Activated CD4-positive, CD25-positive, alpha-beta regulatory T cell treated with anti-CD3 and anti-CD28 coated beads, Interleukin-2, amount 50 U/mL, for 16 hours (primary cell): ENCODE results near the gene EPHB2.

ENCODE experiments used
- DNase-seq: peaks from one replicate; pipeline ENCODE4 v3.0.0-alpha.2; 2020; ENCODE audit warnings: low read depth, low spot score

Gene EPHB2

DNA sequence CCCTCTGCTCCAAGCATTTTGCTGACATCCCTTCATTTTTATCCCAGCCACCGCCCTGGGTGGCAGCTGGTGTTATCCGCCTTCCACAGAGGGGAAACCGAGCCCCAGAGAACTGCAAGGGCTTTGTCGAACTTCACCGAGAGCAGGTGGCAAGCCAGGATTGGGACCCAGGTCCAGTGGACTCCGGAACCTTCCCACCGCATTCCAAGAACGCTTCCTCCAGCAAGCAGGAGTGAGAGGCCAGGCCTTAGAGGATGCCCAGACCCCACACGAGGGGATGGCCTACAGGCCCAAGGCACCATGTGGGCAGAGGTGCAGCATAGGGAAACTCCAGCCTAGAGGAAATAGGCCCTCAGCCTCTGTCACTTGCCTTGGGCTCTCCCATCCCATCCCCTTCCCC lies 90.7 kb downstream of the EPHB2 start:
- DNase-seq = no peak

DNA sequence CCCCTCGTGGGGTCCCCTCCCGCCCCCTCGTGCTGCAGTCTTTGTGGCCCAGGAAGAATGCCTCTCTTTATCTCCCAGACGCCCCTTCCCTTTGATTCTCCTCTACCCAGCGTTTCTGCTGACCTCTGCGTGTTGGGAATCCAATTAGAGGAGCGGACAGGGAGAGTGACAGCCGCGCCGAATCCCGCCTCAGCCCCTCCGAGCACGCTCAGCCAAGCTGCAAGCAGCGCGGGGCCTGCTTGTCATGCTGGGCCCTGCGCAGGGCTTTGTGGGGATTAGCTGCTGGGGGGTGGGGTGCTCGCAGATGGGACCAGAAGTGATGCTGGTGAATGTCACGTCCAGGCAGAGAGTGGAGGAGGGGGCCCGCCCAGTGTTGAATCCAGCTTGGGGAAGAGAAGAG lies 91.1 kb downstream of the EPHB2 start:
- no peak for DNase-seq

DNA sequence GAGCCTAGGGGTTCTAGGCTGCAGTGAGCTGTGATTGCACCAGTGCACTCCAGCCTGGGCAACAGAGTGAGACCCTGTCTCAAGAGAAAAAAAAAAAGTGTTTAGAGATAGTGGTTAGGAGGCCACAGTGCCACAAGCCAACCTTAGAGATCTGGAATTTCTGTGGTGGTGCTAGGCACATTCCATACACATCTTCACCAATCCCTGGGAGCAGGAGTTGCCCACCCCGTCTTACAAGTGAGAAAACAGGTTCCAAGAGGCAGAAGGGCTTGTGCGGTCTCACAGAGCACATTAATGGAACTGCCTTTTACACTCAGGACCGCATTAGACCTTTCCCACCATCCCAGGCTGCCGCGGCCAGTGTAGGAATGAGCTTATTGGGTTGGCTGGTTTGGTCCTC lies 93.2 kb downstream of the EPHB2 start:
- no peak for DNase-seq

DNA sequence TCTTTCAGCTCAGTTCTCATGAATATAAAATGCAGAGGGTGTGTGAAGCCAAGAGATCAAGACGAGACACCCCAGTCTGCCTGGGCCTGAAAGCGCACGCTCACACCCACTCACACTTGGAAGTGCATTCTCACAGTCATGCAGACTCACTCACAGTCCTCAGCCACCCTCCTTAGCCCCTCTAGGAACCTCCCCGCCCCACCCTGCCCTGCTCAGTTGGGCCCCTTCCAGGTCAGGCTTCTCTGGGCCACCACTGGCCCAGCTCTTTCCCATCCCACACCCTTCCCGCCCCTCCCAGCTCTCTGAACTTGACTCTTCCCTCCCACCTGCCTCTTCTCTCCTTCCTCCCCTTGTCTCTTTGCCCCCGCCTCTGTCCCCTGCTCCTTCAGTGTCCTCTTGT lies 93.8 kb downstream of the EPHB2 start:
- DNase-seq = no peak

DNA sequence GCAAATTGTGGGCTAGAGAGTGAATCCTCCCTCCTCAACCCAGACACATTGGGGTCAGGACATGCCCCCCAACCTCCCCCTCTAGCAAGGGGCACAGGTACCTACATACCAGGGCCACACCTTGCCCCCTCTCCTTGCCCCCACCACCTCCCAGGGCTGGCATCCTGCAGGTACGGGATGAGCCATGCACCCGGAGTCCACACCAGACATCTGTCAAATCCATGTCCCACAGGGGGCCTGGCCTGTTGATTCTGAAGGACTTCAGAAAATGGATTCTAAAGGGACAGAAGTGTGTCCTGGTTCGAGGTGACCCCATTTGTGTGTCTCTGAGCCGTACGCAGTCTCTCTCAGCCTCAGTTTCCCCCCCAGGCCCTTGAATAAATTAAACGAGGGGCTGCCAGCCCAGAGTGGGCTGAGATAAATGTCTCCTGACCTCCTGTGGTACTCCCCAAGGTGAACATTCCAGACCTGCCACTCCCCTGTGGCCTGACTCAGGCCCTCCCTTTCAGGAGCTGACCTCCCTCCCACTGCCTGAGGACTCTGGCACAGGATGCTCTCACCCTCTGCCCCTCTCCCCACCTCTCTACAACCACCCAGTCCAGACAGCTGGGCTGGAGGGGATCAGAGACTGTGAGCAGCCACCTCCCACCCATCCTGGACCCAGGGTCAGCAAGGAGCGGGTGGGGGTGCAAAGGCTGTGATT lies 94.5 kb downstream of the EPHB2 start:
- no peak for DNase-seq

DNA sequence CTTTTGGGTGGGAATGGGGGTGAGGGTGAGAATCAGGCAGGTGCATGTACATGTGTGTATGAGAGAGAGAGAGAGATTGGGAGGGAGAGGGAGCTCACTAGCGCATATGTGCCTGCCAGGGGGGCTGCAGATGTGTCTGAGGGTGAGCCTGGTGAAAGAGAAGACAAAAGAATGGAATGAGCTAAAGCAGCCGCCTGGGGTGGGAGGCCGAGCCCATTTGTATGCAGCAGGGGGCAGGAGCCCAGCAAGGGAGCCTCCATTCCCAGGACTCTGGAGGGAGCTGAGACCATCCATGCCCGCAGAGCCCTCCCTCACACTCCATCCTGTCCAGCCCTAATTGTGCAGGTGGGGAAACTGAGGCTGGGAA lies 95.0 kb downstream of the EPHB2 start:
- no peak for DNase-seq

DNA sequence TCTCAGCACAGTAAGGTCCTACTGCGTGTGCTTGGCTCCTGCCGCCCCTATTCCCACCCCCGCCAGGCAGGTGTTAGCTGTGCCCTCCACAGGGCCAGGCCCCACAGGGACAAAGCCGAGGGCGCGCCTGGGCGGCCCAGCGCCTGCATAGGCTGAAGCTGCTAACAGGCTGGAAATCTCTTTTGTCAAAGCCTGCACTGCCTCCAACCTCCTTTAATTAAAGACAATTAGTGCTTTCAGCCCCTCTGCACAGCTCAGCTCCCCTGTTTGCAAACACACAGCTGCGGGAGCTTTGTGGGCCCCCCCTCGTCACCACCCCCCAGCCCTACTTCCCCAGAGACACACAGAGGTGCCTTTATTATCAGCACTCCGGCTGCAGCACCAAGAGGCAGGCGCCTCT lies 95.9 kb downstream of the EPHB2 start:
- DNase-seq = no peak

DNA sequence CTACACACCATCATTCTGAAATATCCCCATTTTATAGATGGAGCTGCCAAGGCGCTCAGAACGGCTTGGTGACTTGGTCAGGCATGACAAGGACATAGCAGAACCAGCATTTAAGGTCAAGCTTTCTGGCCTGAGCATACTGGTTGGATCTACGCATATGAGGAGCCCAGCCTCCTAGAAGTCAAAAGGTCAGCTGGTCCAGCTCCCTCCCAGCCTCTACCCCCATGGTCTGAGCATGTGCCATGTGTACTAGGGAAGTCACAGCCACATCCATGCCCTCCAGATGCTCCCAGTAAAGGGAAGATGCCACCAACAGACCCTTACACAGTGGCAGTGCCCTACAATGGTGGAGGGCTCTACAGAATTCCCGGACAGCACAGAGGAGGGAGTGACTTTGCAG lies 96.7 kb downstream of the EPHB2 start:
- no peak for DNase-seq

DNA sequence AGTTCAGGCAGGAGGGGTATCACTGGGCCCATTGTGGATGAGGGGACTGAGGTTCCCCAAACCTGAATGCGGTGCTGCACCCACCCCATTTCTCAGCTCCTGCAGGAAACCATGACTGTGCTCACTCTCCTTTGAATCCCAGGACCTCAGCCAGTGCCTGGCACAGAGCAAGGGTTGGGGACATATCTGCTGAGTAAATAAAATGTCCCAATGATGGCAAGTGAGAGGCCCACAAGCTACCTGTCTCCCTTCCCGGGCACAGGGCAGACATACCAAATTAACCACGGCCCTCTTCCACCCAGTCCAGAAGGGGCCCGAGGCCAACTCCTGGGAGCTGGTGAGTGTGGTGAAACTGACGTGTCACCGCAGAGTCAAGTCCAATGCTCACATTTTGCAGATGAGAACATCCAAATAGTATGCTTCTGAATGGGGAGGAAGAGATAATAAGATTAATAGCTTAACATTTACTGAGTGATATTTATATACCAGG lies 97.6 kb downstream of the EPHB2 start:
- DNase-seq = no peak

DNA sequence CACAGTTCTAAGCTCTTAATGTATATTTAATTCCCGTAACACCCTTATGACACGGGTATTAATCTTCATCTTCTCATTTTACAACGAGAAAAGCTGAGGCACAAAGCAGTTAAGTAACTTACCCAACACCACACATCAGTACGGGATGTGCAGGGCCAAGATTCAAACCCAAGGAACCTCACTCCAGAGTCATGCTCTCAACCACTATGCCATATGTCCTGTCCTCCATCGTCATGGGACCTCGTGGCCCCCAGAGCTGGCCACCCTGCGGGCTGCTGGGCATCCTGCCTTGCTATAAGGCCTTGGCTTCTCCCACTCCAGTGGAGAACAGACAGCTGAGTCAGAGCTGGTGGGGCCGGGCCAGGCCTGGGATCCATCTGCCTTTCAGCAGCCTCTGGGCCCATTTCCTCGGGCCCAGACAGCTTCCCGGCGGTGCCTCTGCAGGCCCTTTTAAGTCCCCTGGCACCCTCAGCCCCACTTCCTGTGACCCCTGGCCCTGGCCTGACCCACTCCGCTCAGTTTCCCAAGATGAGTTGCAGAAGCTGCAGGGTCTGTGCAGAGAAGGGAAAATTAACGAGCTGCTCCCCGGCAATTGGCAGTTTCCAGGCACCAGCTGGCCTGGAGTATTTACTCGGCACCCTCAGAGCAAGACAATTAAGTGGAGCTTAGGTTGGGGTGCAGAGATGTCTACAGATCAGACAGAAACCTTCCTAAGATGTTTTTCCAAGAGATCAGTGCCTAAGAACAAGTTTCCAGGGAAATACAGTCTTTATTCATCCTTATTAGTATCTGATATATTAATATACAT lies 98.2 kb downstream of the EPHB2 start:
- no peak for DNase-seq

DNA sequence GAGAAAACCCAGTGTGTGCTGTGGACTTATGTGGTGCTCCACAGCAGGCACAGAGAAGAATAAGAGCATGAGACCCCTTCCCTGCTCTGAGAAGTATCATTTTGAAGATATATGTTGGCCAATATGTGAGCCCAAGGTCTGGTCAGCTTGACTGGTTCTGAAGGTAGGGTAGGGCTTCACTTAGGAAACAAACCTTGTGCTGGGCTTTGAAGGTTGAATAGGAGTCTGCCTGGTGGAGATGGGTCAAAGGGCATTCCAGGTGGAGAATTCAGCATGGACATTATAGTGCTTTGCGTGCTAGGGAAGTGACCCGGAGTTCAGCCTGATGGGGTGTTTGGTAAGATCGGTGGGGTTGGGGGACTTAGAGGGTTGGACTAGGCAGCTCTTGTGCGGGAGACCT lies 99.1 kb downstream of the EPHB2 start:
- DNase-seq = no peak

DNA sequence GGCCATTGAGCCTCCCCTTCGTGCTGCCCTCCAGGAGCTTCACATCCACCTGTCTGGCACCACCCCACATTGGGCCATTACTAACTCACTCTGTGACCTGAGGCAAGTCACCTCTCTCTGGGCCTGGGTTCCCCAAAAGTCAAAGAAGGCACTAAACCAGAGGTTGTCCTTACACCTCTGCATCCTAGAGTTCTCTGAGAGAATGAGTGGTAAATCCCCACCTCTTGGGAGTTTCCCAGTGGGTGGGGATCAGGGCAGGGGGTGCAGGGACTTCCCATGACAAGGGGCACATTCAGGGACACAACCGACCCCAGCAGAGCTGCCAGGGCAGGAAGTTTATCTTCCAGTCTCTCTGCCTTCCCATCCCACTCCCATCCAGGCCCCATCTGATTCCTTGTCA lies 99.7 kb downstream of the EPHB2 start:
- no peak for DNase-seq

DNA sequence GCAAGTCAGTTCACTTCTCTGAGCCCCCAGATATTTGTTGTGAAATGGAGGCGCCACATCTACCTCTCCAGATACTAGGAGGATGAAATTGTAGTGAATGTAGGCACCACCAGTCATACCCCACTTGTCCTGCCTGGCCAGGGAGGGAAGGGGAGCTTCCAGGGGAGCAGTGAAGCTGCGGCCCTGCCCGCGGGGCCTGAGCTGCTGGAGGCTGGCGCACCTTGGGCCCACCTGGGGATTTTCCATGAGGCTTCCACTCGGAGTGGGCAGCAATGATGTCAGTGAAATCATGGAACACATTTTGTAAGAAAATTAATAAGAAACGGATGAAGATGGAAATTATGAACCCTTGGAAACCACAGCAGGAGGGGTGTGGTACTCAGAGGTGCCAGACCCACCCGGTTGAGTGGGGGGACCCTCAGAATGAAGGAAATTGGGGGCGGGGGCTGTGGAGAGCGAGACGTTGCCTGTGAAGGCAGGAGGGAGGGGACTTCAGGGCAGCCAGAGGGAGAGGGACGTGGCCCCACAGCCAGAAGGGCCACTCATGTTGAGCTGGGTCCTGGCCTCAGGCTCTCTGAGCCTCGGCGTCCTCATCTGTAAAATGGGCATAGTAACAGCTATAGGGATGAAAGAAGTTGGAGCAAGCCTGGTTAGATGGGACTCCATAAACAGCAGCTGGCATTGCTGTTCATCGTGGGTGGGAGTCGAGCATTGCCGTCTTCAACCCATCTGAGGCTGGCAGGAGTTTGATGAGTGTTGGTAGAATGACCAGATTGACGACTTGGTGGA lies 101.6 kb downstream of the EPHB2 start:
- DNase-seq = no peak

DNA sequence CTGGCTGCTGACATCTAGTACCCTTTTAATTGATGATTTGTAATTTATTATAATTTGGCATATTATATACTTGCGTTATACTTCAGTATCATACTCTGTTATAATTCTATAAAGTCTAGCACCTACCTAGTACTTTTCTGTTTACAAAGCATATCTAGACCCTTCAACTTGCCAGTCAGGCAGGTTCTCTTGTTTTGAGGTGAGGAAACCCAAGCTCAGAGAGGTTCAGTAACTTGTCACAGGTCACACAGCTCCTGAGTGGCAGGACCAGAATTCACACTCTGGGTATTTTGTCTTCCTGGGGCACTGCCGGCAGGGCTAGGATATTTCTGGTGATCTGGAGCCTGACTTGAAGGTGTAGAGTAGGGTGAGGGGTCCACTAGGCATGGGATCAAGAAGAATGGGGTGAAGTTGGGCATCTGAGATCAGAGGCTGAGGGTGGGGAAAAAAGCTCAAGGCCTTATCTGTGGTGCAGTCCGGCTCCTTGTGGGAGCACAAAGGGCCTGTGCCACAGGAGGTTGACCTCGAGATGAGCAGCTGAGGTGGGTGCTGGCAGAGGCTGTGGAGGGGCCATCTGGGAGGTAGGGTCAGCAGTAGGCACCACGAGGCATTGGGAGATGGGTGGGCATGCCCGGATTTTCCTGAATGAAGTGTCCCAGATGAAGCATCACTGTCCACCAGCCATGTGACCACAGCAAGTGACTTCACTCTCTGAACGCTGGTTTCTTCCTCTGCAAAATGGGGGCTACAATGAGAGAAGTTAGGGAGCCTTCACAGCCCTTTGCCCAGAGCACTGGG lies 102.6 kb downstream of the EPHB2 start:
- no peak for DNase-seq

DNA sequence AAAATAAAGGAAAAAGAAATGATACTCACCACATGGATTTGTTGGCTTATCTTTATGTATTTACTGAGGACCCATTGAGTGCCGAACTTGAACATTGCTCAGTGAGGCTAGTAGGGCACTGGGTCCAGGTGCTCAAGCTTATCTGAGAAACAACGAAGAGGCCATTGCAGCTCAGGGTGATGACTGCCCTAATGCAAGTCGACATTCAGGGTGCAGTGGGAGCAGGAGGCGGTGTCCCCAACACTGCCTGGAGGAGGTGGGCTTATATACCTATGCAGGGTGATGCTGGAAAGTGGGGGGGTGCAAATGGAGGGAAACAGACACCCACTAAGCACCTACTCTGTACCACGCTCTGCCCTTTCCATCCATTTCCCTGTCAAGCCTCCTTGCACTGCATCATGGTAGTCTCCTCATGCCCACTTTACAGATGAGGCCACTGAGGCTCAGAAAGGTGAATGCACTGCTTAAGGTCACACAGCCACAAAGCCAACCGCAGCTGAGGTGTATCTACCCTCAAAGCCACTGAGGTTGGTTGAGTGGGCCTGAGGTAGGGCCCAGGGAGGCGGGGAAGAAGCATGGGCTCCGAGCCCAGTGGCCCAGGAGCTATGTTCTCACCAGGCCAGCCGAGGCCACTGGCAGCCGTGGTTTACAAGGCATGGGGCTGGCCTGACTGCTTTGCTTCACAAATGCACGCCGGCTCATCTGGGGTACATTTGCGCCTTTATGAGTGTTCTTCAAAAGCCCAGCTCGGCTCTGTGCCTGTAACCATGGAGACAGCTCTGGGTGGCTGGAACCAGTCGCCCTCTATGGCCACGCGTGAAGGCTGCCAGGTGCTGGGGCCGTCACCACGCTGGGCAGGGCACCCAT lies 103.8 kb downstream of the EPHB2 start:
- no peak for DNase-seq

DNA sequence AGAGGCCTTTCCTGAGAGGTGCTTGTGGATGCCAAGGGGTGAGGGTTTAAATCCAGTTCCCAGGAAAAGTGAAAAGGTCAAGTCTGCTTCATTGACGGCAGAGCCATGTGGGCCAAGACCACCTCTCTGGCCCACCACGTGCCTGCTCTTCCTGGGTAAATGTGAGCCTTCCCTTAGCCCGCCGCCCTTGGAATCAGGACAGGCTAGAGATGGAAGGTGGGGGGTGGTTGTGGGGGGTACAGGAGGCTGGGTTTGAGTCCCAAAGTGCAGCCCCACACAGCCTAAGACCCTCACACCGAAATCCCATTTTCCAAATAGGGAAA lies 104.4 kb downstream of the EPHB2 start:
- DNase-seq = no peak

DNA sequence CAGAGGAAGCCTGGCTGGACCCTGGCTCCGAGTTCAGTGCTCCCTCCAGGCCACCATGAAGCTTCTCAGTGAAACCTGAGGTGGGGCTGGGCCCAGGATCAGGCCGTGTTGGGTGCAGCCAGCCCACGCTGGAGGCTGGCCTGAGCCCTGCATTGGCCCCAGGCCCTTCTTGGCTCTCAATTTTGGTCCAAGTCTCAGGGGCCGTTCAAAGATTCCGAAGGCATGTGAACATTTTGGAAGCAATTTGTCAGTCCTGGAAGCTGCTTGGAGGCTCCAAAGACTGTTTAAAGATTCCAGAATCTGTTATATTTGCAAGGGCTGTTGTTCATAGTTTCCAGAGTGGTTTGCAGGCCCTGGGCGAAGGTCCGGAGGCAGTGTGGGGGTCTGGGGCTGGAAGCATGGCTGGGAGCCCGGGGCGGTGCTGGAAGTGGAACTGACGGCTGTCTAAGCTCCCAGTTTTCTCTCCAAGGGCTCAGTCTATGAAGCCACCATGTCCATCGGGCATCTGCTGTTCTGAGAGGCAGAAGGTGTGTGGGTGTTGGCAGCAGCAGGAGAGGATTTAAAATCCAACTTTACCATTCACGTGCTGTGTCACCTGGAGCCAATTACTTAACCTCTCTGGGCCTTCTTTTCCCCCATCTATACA lies 104.9 kb downstream of the EPHB2 start:
- DNase-seq = no peak

DNA sequence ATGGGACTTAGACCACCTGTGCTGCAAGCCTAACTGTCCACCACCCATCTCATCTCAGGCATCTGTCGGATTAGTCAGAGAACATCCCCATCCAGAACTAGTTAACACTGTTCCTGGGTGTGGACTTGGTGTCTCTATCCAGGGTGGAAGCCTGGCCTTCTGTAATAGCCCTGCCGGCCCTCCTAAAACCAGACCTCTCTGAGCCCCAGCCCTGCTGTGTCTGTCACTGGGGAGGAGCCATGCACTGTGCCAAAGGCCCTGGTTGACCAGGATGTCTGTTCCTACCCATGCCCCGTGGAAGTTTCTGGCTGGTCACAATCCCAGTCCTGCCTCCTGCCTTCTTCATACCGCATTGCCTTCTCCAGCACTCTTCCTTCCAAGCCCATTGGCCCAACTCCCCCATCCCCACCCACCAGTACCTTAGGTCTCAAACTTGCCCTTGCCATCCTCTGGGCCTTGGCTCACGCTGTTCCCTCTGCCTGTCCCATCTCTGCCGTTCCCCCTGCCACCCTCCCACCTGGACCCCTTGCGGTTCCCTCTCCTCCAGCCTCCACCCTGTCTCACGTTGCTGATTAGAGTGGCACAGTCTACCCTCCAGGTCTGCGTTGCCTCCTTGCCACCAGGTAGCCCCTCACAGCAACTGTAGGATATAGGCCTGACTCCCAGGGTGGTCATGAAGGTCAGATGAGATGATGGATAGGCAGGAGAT lies 105.6 kb downstream of the EPHB2 start:
- no peak for DNase-seq

DNA sequence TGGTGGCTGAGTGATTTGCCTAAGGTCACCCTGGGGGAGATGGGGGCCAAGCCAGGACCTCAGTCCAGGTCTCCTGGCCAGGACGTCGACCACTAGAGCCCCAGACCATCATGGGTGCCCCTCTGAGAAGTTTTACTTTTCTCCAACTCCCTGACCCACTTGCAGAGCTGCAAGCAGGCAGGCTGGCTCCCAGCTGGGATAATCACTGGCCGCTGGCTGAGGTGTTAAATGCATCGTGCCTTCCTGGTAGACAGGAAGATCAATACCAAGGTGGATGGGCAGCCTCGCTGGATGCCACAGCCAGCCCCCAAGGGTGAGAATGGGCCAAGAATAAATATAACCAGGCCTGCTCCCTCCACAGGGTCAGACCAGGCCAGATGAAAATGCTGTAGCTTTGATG lies 106.2 kb downstream of the EPHB2 start:
- DNase-seq = no peak

DNA sequence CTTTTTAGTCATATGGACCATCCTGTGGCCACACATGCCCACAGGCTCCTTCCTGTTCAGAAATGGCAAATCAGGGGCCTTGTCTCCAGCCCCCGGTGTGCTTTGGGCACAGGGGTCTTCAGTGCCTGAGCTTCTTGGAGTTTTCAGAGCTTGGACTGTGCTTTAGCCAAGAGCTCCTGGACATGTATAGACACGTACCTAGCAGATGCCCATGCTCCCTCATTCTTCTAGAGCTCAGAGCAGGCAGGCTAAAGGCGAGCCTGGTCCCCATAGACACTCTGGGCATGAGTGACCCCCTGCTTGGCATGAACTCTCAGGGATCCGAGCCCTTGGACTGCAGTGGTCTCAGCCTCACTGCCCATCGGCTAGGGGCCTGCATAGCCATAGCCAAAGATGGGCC lies 106.8 kb downstream of the EPHB2 start:
- DNase-seq = no peak
